ENCODE data around the gene PRICKLE4. TPM values are rescaled to one million over a fixed set of nuclear protein-coding genes. Genes with fewer than 3 reads are reported as not detected.

PRICKLE4 gene
- total RNA-seq, 1 donor from 2014 or later, result 5.9 TPM

DNA sequence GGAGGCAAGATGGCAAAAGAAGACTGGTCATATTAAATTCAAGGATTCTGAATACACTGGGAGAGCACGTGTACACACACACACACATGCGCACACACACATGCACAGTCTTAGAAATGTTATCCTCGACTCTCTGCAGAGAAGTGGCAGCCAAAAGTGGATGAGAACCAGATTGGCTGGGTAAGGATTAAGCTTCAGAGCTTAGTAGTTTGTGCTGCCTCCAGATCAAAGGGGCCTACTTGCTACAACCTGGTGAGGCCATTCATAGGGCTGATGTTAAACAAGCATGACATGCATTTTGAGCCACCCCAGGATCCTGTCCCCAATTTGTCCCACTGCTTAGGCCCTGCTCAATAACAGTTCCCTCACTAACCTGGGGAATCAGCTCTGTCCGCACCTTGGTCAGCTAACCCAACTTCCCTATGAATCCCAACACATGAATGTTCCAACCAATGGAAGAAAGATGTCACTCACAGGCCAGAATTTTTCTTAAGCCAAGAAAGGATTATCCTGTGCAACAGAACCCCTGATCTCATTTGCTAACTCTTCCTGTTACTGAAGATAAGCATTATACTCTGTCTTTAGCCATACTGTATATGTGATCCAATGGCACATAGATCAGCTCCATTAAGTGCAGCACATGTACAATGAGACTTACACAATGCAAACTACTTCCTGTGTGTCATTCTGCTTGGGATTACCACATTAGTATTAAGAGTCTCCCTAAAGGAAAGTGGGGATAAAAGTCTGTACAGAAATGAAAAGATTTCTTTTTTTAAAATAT, 37.9 kb downstream of the PRICKLE4 start:
- Mint-ChIP-seq H3K9me3 (ENCODE audit: low read depth) (no peaks in the 10 kb centered on the region), H3K36me3 (ENCODE audit: low read depth) (peaks cover 2% of the 10 kb centered on the region), H3K27me3 (ENCODE audit: low read depth) (no peaks in the 10 kb centered on the region), H3K4me1 (ENCODE audit: low read depth) (peaks cover 13% of the 10 kb centered on the region), H3K4me3 (ENCODE audit: unreplicated experiment) (no peak overlapping the region), H3K27ac (ENCODE audit: unreplicated experiment) (no peak overlapping the region)
- no peak for TF ChIP-seq CTCF (IDR thresholded peaks at IDR 0.05)
- no peak for DNase-seq (ENCODE audit: low spot score)

- Mint-ChIP-seq H3K4me1 (ENCODE audit: low read depth) (peaks cover 29% of the 10 kb centered on the region), H3K4me3 (ENCODE audit: unreplicated experiment) (no peak overlapping the region), H3K27me3 (ENCODE audit: low read depth) (no peaks in the 10 kb centered on the region), H3K36me3 (ENCODE audit: low read depth) (peaks cover 2% of the 10 kb centered on the region), H3K27ac (ENCODE audit: unreplicated experiment) (no peak overlapping the region), H3K9me3 (ENCODE audit: low read depth) (no peaks in the 10 kb centered on the region)
- no peak for TF ChIP-seq CTCF (IDR thresholded peaks at IDR 0.05)
- DNase-seq (ENCODE audit: low spot score), result no peak
Measured at GRCh38 chr6:41821266-41821665, 40.7 kb downstream of the PRICKLE4 start.

DNA sequence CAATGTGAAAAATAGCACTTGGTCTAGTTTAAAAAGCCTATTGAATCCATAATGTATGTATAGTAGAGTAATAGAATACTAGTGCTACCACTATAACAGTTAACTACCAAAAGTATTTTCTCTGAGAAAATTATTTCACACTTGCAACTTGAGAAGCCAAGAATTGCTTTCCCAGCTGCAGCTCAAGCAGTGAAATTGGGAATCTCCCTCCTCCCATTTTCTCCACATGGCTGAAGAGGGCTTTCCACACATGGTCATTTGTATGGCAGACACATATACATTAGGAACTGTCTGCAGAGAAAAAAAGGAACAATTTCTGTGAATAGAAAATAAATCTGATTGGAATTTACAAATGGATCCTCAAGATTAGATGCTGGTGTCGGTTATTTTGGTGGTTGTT, 41.4 kb downstream of the PRICKLE4 start:
- Mint-ChIP-seq H3K9me3 (ENCODE audit: low read depth) (no peaks in the 10 kb centered on the region), H3K27ac (ENCODE audit: unreplicated experiment) (no peak overlapping the region), H3K4me3 (ENCODE audit: unreplicated experiment) (no peak overlapping the region), H3K27me3 (ENCODE audit: low read depth) (no peaks in the 10 kb centered on the region), H3K4me1 (ENCODE audit: low read depth) (peaks cover 28% of the 10 kb centered on the region), H3K36me3 (ENCODE audit: low read depth) (peaks cover 2% of the 10 kb centered on the region)
- no peak for DNase-seq (ENCODE audit: low spot score)
- TF ChIP-seq CTCF (IDR thresholded peaks at IDR 0.05), result no peak

- Mint-ChIP-seq H3K9me3 (ENCODE audit: low read depth) (no peaks in the 10 kb centered on the region), H3K4me3 (ENCODE audit: unreplicated experiment) (no peak overlapping the region), H3K27me3 (ENCODE audit: low read depth) (no peaks in the 10 kb centered on the region), H3K4me1 (ENCODE audit: low read depth) (peaks cover 28% of the 10 kb centered on the region), H3K27ac (ENCODE audit: unreplicated experiment) (no peak overlapping the region), H3K36me3 (ENCODE audit: low read depth) (peaks cover 2% of the 10 kb centered on the region)
- TF ChIP-seq CTCF (IDR thresholded peaks at IDR 0.05), result no peak
- no peak for DNase-seq (ENCODE audit: low spot score)
Measured at GRCh38 chr6:41823178-41823577, 42.6 kb downstream of the PRICKLE4 start.

DNA sequence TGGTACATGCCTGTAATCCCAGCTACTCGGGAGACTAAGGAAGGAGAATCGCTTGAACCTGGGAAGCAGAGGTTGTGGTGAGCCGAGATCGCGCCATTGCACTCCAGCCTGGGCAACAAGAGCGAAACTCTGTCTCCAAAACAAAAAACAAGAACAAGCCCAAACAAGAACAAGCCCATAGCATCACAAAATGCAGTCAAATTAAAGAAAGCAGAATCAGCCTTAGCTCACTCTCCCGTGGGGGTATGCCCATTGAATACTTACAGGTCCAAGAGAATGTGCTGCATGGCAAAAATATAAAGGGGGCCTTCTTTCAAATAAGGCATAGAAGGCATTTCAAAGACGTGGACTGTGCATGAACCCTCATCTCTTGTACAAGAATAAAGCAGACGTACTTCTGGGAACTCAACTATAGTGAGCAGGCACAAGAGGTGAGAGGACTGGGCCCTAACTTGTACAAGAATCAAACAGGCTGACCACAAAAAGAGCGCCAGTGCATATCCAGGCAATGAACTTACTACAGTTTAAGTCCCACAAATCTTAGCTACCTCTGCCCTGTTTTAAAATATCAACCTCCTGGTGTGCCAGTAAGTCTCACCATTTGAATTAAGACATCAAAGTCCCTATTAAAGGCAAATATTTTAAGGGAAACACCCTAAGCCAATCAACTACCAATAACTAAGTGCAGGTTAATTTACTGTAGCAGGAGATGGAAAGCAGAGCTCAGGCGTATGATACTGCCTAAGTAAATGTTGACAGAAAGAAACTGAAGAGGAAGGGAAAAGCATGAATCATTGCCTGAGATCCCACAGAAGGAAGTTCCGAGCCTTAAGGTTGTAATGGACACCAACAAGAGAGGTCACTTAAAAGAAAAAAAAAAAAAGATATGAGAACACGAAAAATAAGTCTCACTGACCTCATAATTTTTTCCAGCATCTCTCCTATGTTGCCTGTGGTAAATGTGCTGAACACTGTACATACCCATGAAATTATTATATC, 44.3 kb downstream of the PRICKLE4 start:
- peaks cover 2% of the 10 kb centered on the region for H3K36me3 Mint-ChIP-seq (ENCODE audit: low read depth)
- no peaks in the 10 kb centered on the region for H3K9me3 Mint-ChIP-seq (ENCODE audit: low read depth)
- no peaks in the 10 kb centered on the region for H3K27me3 Mint-ChIP-seq (ENCODE audit: low read depth)
- DNase-seq (ENCODE audit: low spot score), result no peak
- H3K27ac Mint-ChIP-seq (ENCODE audit: unreplicated experiment), result peak overlapping the region; percentile 69
- no peak for TF ChIP-seq CTCF (IDR thresholded peaks at IDR 0.05)
- H3K4me1 Mint-ChIP-seq (ENCODE audit: low read depth), result peaks cover 28% of the 10 kb centered on the region
- H3K4me3 Mint-ChIP-seq (ENCODE audit: unreplicated experiment), result no peak overlapping the region

Data from chondrocyte (in vitro differentiated cells).